ENCODE data around the gene DCXR. TPM values are rescaled to one million over a fixed set of nuclear protein-coding genes. Genes with fewer than 3 reads are reported as not detected.

Gene DCXR
- total and polyA plus RNA-seq, 2 of the 13 experiments (the other 11 are each of a cell fraction or from before 2014, with no cell fraction given) = 287 to 311 TPM

GRCh38 chr17:82015311-82015971 lies 22.1 kb downstream of the DCXR start (continued):
- TF ChIP-seq, protein P1, sequence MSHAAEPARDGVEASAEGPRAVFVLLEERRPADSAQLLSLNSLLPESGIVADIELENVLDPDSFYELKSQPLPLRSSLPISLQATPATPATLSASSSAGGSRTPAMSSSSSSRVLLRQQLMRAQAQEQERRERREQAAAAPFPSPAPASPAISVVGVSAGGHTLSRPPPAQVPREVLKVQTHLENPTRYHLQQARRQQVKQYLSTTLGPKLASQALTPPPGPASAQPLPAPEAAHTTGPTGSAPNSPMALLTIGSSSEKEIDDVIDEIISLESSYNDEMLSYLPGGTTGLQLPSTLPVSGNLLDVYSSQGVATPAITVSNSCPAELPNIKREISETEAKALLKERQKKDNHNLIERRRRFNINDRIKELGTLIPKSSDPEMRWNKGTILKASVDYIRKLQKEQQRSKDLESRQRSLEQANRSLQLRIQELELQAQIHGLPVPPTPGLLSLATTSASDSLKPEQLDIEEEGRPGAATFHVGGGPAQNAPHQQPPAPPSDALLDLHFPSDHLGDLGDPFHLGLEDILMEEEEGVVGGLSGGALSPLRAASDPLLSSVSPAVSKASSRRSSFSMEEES (CRISPR knock-in tag; IDR thresholded peaks at IDR 0.05) = peak; percentile 74
- TF ChIP-seq RXRA (CRISPR knock-in tag; IDR thresholded peaks at IDR 0.05) (peak; percentile 95; the same call in 1 of the 2 replicates), LBX2 (CRISPR knock-in tag; IDR thresholded peaks at IDR 0.05; ENCODE audit: borderline replicate concordance) (peak; percentile 77), FOXA1 (IDR thresholded peaks at IDR 0.05) (no peak), FOXA1 (CRISPR knock-in tag; IDR thresholded peaks at IDR 0.05) (0 out of 2 replicates have a peak, but pooled peaks have one; percentile 31), ZNF574 (CRISPR knock-in tag; IDR thresholded peaks at IDR 0.05) (peak; percentile 61; the same call in 1 of the 2 replicates), ZNF124 (CRISPR knock-in tag; IDR thresholded peaks at IDR 0.05) (no peak), HOXA3 (CRISPR knock-in tag; IDR thresholded peaks at IDR 0.05) (peak; percentile 73; the same call in 1 of the 2 replicates), RELA (CRISPR knock-in tag; IDR thresholded peaks at IDR 0.05) (no peak), NR1H2 (CRISPR knock-in tag; IDR thresholded peaks at IDR 0.05; ENCODE audit: borderline replicate concordance, low read depth) (no peak), GATAD2A (CRISPR knock-in tag; IDR thresholded peaks at IDR 0.05) (peak; percentile 81), TARDBP (CRISPR knock-in tag; IDR thresholded peaks at IDR 0.05) (peak; percentile 4; the same call in 1 of the 2 replicates), ZNF446 (CRISPR knock-in tag; IDR thresholded peaks at IDR 0.05) (no peak), SRSF1 (optimal IDR thresholded peaks at IDR 0.05; ENCODE audit: low read depth, low read length) (peak; percentile 88), ZNF20 (CRISPR knock-in tag; IDR thresholded peaks at IDR 0.05) (no peak), ZNF296 (CRISPR knock-in tag; conservative IDR thresholded peaks at IDR 0.05) (no peak), FOXJ3 (CRISPR knock-in tag; IDR thresholded peaks at IDR 0.05; ENCODE audit: borderline replicate concordance) (peak; percentile 47; the same call in 1 of the 2 replicates), KLF12 (CRISPR knock-in tag; IDR thresholded peaks at IDR 0.05; ENCODE audit: borderline replicate concordance) (no peak), ZC3H13 (CRISPR knock-in tag; IDR thresholded peaks at IDR 0.05) (peak; percentile 49; the same call in 1 of the 2 replicates), MED8 (CRISPR knock-in tag; IDR thresholded peaks at IDR 0.05; ENCODE audit: insufficient replicate concordance) (peak; percentile 71), TSC22D2 (CRISPR knock-in tag; IDR thresholded peaks at IDR 0.05; ENCODE audit: borderline replicate concordance) (no peak), MATR3 (CRISPR knock-in tag; IDR thresholded peaks at IDR 0.05) (no peak)
- TF ChIP-seq, protein P2, sequence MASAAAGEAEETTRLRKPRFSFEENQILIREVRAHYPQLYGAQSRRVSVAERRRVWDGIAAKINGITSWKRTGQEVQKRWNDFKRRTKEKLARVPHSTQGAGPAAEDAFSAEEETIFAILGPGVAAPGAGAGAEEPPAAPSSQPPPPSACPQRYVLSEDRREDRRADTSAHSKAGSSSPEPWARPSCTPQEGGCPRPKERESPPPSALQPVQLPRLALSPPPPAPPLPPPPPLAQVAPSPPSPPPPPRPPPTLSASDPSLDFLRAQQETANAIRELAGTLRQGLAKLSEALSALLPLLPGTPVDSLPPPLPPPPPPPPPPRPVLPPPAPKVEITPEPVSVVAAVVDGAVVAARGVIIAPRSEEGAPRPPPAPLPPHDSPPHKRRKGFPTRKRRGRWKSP (CRISPR knock-in tag; IDR thresholded peaks at IDR 0.05) = no peak
- TF ChIP-seq, protein P3, sequence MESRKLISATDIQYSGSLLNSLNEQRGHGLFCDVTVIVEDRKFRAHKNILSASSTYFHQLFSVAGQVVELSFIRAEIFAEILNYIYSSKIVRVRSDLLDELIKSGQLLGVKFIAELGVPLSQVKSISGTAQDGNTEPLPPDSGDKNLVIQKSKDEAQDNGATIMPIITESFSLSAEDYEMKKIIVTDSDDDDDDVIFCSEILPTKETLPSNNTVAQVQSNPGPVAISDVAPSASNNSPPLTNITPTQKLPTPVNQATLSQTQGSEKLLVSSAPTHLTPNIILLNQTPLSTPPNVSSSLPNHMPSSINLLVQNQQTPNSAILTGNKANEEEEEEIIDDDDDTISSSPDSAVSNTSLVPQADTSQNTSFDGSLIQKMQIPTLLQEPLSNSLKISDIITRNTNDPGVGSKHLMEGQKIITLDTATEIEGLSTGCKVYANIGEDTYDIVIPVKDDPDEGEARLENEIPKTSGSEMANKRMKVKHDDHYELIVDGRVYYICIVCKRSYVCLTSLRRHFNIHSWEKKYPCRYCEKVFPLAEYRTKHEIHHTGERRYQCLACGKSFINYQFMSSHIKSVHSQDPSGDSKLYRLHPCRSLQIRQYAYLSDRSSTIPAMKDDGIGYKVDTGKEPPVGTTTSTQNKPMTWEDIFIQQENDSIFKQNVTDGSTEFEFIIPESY (CRISPR knock-in tag; IDR thresholded peaks at IDR 0.05) = peak; percentile 97
